SKM-1 (cell line): ENCODE data around the gene CLEC11A.
"Not testable (repeated sequence)": the region's sequence is repeated elsewhere in the genome, so short reads cannot be mapped to it uniquely, and the experiment has no call there.

Experiments
- DNase-seq: peaks from one replicate; lab custom pipeline; 2025; ENCODE audit not compliant: unreplicated experiment; lab: John Stamatoyannopoulos, UW

CLEC11A gene

GRCh38 chr19:50753879-50754278, 30.7 kb downstream of the CLEC11A start:
- DNase-seq: no peak

GRCh38 chr19:50756244-50756643, 33.1 kb downstream of the CLEC11A start:
- not testable (repeated sequence) for DNase-seq

GRCh38 chr19:50757624-50758023, 34.5 kb downstream of the CLEC11A start:
- not testable (repeated sequence) for DNase-seq

GRCh38 chr19:50759076-50759475, 35.9 kb downstream of the CLEC11A start:
- not testable (repeated sequence) for DNase-seq

GRCh38 chr19:50759886-50760285, 36.7 kb downstream of the CLEC11A start:
- DNase-seq: no peak

GRCh38 chr19:50761501-50761900, 38.3 kb downstream of the CLEC11A start:
- not testable (repeated sequence) for DNase-seq

GRCh38 chr19:50763521-50763920, 40.4 kb downstream of the CLEC11A start:
- DNase-seq: not testable (repeated sequence)

GRCh38 chr19:50764409-50764808, 41.2 kb downstream of the CLEC11A start:
- DNase-seq: no peak

GRCh38 chr19:50766746-50767145, 43.6 kb downstream of the CLEC11A start:
- DNase-seq: not testable (repeated sequence)

GRCh38 chr19:50767263-50767662, 44.1 kb downstream of the CLEC11A start:
- DNase-seq: not testable (repeated sequence)

GRCh38 chr19:50768277-50768676, 45.1 kb downstream of the CLEC11A start:
- no peak for DNase-seq

GRCh38 chr19:50770164-50770563, 47.0 kb downstream of the CLEC11A start, which contains the start of gene GPR32:
TSS of gene GPR32 (plus strand) at chr19:50770464. CDS start at chr19:50770601, 137 bp downstream.
- not testable (repeated sequence) for DNase-seq

GRCh38 chr19:50770888-50771287, 47.7 kb downstream of the CLEC11A start:
- DNase-seq: no peak

- no peak for DNase-seq
Observed at GRCh38 chr19:50772476-50772875, 49.3 kb downstream of the CLEC11A start.

- DNase-seq: not testable (repeated sequence)
Observed at GRCh38 chr19:50772912-50773311, 49.7 kb downstream of the CLEC11A start.

- DNase-seq: not testable (repeated sequence)
Observed at GRCh38 chr19:50773454-50773853, 50.3 kb downstream of the CLEC11A start.
